ENCODE data around the gene LPP.

LPP gene

DNA sequence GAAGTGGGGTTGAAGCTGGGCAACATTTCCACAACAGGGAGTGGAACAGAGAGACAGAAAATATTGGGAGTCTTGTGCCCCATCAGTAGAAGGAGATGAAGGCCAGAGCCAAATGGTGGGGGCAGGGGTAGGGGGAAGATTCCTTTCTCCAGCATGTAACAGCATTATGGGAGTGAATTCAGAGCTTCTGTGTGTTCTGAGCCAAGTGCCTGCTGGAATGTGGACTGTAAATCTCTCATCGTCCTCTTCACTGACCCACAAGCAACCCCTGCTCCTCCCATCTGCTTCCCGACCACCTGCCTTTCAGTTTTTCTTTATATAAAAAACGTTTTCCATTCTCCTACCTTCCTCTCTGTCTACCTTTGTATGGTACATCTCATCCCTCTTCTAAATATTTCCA, 673.6 kb downstream of the LPP start:
- no peak for DNase-seq

DNA sequence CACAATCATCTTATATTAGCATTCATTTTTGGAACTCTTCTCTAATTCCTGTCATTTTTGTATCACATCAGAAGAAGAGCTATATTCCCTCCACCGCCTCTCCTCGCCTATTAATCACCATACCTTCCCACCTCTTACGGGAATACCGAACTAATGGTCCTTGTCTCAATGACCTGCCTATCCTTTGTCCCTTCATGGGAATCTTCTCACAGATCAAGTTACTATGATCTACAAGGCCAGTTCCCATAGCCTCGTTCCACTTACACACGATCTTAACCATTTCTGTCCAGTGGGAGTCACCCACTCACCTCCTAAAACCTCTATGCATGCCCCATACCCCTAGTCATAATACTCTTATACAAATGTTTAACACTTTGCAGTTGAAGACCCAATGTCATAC, 675.2 kb downstream of the LPP start:
- no peak for DNase-seq

DNA sequence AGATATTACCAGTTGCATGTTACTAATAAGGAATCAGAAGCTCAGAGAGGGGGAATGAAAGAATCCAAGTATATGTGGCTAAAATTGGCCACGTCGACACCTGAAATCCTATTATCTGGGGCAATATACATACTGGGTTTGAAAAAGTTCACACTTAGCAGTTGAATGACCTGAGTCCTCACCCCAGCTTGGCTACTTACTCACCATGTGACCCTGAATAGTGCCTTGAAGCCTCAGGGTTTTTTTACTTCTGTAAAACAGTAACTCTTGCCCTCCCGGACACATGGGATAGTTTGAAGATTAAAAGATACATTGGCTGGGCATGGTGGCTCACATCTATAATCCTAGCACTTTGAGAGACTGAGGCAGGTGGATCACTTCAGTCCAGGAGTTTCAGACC, 675.6 kb downstream of the LPP start:
- DNase-seq, result no peak

DNA sequence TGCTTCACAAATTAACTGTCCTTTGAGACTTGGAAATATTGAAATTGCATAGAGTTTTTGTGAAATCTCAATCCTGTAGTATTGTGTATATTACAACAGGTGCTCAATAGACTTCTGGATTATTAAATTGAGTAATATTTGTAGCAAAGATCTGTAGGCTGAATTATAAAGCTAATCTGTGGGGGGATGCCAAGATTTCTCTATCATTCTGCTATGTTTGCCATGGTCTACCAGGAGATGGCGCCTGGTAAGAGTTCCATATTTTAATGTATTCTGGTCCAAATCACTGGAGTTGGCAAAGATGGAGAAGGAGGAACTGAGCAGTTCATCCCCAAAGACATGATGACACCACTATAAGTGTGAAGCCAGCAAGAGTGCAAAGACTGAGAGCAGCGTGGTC, 676.9 kb downstream of the LPP start:
- DNase-seq, result no peak

DNA sequence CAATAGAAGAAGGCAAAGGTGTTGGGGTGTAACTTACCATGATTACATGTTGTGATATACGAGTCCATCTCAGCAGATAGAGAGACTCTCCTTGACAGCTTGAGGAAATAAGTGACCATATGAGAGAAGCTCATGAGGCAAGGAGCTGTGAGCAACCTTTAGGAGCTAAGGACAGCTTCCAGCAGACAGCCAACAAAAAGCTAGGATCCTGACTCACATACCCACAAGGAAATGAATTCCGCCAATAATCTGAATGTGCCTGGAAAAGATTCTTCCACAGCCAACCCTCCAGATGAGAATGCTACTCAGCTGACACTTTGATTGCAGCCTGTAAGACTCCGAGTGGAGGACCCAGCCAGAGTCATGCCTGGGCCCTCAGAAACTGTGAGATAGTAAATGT, 678.2 kb downstream of the LPP start:
- DNase-seq, result no peak

DNA sequence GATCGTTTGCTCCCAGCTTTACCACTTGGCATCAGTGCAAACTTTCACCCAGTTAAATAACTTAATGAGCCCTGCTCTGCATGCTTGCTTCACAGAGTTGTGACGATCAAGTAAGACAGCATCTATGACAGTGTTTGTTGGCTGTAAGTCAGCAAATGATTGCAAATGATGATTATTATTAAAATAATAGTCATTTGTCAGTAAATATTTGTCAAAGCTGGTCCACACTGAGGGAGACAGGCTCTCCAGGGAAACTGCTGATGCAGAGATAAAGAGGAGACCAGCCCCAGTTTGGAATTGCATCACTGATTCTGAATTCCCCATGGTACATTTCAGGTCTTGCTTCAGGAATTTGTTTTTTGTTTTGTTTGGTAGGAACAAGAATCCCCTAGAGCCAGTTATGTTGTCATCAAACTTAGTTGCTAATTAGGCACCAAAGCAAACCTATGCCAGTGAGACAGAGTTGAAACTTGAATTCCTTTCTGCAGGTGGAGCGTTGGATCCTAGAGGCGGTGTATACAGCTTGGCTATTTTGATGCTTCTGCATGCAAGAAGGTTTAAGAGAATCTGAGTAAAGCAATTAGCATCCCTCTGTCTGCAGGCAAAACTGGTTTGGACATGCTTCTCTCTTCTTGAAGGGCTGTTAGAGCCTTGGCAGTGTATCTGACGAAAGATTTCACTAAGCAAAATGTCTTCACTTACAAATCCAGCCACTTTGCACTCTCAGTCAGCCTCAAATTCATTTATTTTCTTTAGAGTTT, 679.2 kb downstream of the LPP start:
- no peak for DNase-seq

DNA sequence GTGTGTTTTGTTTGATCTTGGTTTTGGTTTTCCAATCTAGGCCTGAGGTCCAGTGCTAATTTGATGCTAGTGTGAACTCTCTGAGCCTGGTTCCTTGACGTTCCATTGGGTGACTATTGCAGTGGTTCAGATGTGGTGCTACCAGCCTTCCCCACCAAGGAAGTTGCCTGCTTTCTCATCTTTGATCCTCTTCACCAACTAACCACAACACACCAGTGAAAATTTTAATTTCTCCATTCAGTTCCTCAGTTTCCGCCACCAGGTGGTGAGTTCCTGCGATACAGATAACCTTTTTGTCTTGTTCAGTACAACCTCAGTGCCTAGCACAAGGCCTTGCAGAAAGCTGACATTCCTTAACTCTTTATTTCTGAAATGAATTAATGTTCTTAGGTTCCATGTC, 680.4 kb downstream of the LPP start:
- no peak for DNase-seq

DNA sequence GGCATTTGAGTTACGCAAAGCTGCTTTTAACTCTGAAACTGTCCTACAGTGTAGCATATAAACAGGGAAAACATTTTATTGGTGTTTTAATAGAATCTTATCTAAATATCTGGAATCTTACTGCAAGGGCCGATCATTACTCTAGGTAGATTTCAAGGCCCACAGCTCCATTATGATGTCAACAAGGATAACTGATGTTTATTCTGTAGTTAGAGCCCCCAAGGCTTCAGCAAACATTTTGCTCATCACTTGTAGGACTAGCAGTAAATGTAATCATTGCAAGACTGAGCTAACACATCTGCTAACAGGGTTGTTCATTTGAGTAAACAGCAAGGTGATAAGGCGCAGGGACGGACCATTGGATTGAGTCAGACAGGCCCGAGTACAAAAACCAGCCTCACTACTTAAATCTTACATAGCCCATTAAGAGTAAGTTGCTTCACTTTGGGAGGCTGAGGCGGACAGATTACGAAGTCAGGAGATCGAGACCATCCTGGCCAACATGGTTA, 685.3 kb downstream of the LPP start:
- DNase-seq, result no peak

DNA sequence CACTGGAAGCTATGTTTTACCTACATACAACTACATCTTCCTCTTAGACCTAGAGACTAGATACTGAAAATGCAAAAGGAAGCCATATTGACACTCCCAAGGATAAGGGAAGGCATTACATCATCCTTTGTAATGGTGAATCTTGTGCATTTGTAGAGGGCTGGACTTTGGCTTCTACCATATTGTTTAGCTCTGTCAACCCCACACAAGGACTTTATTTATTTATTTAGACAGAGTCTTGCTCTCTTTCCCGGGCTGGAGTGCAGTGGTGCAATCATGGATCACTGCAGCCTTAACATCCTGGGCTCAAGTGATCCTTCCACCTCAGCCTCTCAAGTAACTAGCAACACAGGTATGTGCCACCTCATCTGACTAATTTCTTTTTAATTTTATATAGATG, 686.3 kb downstream of the LPP start:
- no peak for DNase-seq

DNA sequence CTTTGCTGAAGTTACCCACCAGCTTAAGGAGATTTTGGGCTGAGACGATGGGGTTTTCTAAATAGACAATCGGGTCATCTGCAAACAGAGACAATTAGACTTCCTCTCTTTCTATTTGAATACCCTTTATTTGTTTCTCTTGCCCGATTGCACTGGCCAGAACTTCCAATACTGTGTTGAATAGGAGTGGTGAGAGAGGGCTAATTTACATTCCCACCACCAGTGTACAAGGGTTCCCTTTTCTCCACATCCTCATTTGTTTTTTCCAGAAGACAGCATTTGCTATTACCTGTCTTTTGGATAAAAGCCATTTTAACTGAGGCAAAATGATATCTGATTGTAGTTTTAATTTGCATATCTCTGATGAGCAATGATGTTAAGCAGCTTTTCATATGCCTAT, 687.9 kb downstream of the LPP start:
- no peak for DNase-seq

DNA sequence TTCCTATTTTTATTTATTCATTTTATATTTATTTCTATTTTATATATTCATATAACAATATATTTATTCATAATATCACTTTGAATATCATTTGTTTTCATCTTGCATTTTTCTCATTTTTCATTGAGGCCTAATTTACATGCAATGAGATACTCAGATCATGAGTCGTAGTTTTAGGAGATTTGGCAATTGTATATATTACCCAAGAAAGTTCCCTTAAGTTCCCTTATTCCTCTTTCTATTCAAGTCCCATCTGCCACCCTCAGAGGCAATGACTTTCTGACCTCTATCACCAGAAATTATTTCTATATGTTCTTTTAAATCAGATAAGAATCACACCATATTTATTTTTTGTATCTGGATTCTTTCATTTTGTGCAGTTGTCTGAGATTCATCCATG, 688.7 kb downstream of the LPP start:
- DNase-seq, result no peak

DNA sequence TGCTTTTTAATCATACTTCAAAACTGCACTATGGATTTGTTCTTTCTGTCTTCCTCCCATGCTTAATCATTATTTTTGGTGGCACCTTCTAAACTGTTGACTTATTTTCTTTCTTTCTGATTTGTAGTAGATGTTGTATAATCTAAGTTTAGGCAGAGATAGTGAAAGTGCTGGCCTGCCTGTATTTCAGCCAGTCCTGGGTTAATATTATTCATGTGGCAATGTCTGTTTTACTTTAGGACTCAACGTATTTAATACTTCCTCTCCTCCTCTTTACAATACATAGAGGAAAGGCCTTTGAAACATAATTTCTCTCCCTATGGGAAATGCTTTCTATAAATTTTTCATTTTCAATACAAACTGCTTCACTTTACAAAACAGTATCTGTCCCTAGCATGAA, 690.1 kb downstream of the LPP start:
- no peak for DNase-seq

DNA sequence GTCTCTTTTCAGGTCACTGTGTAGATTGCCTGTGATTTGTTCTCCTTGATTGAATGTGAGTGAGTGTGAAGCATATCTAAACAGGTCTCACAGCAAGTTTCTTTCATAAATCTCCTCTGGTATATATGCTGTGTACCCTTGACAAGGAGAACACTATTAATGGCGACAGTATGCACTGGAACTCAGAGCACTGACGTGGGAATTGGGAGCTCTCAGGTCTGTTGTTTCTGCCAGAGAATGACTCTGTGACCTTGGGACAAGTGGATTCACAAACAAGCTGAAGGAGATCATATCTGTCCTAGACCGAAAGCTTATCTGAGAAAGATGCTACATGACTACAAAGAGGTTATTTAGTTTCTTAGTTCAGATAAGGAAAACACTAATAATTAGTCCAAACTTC, 691.6 kb downstream of the LPP start:
- DNase-seq, result no peak

DNA sequence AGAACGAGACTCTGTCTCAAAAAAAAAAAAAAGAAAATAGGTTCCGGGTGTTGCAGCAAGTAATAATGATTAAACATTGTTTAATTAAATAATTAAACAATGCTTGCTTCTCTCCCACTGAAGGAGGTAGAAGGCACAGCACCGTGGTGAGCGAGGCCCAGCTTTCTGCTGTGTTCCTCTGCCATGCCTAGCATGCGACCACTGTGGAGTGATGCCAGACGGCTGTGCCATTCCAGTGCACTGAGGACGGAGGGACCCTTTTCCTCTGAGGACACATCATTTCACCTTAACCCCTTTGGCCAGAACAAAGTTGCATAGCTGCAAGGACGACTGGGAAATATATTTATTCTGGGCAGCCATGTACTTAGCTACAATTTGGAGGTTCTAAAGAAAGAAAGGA, 695.0 kb downstream of the LPP start:
- DNase-seq, result no peak

DNA sequence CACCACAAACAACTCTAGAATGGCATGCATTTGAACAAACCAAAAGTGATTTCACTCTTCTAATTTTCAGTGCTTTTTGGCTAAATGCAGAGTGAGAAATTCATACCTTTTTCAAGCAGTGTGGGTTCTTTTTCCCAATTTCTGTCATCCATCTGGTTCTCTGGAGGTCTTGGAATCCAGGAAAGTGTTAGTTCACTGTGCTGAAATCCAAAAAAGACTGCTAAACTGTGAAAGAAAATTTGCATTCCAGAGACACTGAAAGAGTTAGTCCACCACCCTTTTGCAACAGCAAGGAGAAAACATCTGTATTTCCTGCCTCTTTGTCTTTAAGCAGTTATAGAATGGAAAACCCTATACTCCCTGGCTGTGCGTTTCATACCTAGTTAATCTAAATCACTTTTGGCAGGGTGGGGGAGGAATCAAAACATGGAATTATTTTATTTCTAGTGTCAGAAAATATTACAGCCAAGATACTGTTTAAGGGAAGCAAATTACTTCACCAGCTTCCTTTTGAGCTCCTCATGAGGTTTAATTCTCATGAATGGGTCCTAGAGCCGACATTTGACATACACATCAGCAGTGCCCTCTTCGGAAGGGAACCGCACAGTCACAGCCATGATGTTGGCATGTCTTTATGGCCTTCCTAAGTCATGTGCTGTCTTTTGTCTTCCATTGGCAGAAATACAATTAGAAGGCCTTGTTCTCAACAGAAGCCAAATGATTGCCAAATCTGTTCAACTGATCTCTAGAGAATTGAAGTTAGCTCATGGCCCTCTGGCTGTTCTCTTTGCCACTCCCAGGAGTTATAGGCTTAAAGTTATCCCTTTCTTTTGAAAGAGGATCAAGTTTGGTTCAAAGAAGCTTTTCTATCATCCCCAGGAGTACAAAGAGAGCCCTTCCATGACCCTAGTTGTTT, 700.2 kb downstream of the LPP start:
- DNase-seq, result no peak

DNA sequence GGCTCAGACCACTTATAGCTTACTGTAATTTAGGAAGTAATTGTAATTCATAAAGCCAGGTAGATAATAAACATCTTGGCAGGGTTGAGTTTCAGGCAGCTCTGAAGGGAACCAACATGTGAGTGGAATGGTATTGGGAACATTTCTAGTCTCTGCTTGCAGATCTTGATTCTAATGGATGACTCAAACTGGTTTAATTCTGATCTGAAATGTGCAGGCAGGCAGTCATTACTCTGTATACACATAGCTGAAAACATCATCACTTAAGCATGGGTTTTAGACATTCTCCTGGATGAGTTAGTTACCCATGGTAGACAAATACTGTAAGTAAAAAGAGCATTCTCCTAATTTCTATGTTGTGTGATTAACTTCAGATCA, 700.8 kb downstream of the LPP start:
- no peak for DNase-seq

DNA sequence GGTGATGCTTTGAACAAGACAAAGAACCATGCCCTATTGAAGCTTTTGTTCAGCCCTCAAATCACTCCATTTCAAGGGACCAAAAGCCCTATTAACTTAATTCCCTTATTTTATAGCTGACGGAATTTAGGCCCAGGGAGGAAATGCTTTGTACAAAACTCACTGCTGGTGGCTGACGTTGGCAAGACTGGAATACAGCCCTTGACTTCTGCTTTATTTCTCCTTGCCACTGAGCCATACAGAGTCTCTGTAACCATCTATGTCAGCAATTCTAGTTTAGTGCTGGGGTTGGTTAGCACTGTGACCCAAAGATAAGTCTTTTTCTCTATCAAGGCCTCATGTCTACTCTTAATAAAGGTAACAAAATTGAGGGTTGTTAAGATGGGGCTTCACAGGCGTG, 701.7 kb downstream of the LPP start:
- no peak for DNase-seq

DNA sequence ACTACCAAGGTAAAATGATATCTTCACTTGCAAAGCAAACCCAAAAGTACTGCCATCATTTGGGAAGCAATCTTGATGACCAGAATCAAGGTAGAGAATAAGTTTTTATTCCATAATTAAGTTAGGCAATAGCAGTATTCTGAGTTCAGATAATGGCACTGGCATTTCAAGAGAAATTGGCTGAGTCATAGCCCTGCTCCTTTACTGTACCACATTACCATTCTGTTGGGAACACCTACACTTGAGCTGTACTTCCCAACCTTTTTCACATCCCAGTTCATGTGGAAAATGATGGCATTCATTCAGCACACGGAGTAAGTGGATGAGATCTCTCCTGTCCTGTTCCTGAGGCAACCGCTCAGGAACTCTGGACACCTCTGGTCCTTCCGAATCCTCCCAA, 706.2 kb downstream of the LPP start:
- no peak for DNase-seq

DNA sequence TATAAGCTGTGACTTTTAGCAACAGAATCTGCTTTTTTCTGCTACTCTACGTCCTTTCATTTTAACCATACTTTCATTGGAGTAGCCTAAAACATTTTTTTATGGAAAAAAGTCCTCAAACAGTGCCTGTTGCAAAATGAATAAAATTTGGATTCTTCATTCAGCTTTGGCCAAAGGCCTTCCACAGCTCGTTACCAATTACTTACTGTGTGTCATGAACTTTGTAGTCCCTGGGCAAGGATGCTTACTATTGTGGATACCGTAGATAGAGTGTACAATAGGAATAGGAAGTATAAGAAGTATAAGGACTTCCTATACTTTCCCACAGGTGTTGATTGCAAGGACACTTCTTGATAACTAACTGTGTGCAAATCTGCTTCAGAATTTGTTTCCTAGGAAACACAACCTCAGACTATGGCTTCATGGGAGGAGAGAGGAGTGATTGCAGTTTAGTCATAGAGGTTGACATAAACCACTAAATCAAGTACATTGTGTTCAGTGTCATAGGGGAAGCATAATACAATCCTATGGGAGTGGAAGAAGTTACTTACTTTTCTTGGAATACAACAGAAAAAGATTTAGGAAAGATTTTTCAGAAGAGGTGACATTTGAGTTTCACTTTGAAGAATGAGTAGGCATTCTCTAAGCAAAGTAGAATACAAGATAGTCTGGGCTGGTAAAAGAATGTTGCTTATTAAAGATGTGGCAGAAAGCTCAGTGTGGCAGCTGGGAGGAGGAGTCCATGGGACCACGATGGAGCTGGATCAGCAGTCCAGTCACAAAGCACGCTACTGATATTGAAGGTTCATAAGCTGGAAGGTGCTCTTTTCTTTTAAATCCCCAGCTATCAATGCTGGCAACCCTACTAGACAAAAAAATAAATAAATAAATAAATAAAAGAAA, 708.1 kb downstream of the LPP start:
- DNase-seq, result no peak

DNA sequence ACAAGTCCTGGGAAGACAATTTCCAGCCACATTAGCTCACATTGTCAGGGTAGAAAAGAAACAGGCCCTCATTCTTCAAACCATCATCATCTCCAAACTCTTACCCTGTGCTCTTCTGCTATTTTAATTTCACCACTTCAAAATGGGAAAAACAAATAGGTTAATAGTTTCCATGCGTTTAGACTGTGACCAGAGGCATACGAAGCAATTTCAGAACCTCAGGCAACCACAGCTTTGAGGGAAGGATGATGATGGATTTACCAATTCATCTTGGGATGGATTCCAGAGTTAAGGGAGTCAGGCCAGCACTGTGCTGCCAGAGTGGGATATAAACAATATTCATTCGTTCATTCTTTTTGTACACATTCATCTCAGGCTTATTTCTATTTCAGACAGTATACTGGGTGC, 710.0 kb downstream of the LPP start:
- DNase-seq, result no peak

DNA sequence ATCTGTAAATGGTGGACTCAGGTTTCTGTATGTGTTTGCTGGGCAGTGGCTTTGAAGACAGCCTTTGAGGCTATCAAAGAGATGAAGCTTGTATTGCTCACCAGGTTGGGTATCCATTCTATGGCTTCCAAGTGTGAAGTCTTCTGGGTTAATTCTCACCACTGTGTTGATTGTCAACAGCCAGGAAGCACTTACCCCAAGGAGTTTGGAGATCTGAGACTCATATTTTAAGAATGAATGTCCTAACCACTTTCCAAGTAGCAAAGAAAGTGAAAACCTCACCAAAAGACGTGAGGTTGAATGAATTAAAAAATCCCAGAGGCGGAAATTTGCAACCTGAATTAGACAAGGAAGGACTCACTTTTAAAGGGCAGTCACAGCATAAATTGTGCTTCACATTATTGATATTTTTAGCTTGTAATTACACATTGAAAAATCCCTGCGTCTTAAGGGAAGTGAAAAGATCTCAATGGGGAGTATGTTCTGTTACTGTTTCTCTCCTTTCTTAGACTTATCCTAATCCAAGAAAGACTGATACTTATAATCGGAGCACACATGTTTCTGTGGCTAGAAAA, 713.8 kb downstream of the LPP start:
- DNase-seq, result no peak

DNA sequence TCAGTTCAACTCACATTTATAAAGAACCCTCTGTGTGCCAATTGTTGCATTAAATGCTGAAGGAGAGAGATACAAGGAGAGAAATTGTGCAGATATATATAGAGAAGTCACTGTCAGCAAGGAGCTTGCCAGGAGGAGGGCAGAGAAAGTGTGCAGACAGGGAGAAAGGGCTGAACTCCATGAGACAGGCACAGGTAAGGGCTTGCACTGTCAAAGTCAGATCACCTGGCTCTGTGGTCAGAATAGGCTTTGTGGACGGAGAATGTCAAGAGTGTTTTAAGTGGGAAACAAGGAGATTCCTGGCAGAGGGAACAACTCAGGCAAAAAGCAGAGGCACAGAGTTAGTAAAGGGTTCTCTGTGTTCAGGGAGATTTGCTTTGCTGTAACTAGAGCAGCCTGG, 714.8 kb downstream of the LPP start:
- no peak for DNase-seq

DNA sequence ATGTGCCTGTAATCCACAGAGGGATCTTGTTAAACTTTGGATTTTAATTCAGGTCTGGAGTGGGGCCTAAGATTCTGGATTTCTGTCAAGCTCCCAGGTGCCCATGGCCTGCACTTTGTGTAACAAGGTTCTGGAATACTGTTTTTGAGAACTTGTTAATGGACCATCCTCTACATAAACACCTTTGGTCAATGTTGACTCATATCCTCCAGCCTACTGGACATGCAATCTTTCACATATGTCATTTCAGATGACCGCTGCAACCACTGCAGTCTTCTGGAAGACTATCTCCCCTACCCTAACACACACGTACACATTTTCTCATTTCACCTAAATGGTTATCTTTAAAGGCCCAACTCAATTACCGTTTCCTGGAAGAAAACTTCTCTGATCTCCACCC, 715.7 kb downstream of the LPP start:
- no peak for DNase-seq

All from NCI-H1092 (cell line).